A673 (cell line): Measurements from ENCODE around the gene CTNNA3. TPM values are rescaled to one million over a fixed set of nuclear protein-coding genes. Genes with fewer than 3 reads are reported as not detected.

Experiments used
- BruUV-seq: library from RNA; stranded (reverse); fragments of 400-500 nt; replicated peaks from 2 replicates; lab custom pipeline; 2021; lab: Mats Ljungman, UMichigan
- CTCF ChIA-PET: fragments of 300-600 bp; sonication (Branson Sonifier 250); formaldehyde crosslinking; loops from one replicate; lab custom pipeline; 2022; ENCODE audit warnings: antibody characterized with exemption; lab: Charles Lee
- POLR2A ChIA-PET: fragments of 300-600 bp; sonication (Branson Sonifier 250); formaldehyde crosslinking; loops from one replicate; lab custom pipeline; 2022; ENCODE audit warnings: antibody characterized with exemption; ENCODE audit not compliant: low non-redundant PET; lab: Charles Lee
- DNase-seq: peaks from one replicate; pipeline ENCODE4 v3.0.0-alpha.2; 2015; ENCODE audit warnings: low spot score
- H3K27ac ChIP-seq: fragments of 200-600 bp; sonication (generic); 2 replicates; pipeline ENCODE4 v1.5.1; 2016; ENCODE audit warnings: mixed run types, low read depth, mild to moderate bottlenecking, mixed read lengths, antibody characterized with exemption, low read length; ENCODE audit not compliant: poor library complexity, severe bottlenecking
- H3K27me3 ChIP-seq: fragments of 200-600 bp; sonication (generic); replicated peaks from 2 replicates; pipeline ENCODE4 v1.6.1; 2017; ENCODE audit warnings: mixed run types, low read depth, mild to moderate bottlenecking, mixed read lengths, antibody characterized with exemption, low read length; ENCODE audit not compliant: insufficient read depth, poor library complexity
- H3K36me3 ChIP-seq: fragments of 200-600 bp; sonication (generic); 2 replicates; pipeline ENCODE4 v1.6.1; 2016; ENCODE audit warnings: mixed run types, mild to moderate bottlenecking, mixed read lengths, antibody characterized with exemption, low read length; ENCODE audit not compliant: insufficient read depth, poor library complexity, severe bottlenecking
- H3K4me1 ChIP-seq: fragments of 200-600 bp; sonication (generic); 2 replicates; pipeline ENCODE4 v1.6.1; 2017; ENCODE audit warnings: mixed run types, mild to moderate bottlenecking, mixed read lengths, antibody characterized with exemption, low read length; ENCODE audit not compliant: insufficient read depth, poor library complexity, severe bottlenecking
- H3K4me3 ChIP-seq: fragments of 200-600 bp; sonication (generic); 2 replicates; pipeline ENCODE4 v1.5.1; 2016; ENCODE audit warnings: low read depth, mixed run types, mild to moderate bottlenecking, mixed read lengths, low read length; ENCODE audit not compliant: poor library complexity, severe bottlenecking
- H3K9me3 ChIP-seq: fragments of 200-600 bp; sonication (generic); 2 replicates; pipeline ENCODE4 v1.6.1; 2016; ENCODE audit warnings: mixed run types, low read depth, mild to moderate bottlenecking, mixed read lengths, antibody characterized with exemption, low read length; ENCODE audit not compliant: poor library complexity, severe bottlenecking
- EZH2 ChIP-seq: fragments of 200-600 bp; sonication (generic); IDR thresholded peaks from 2 replicates; pipeline ENCODE4 v1.6.1; 2017; ENCODE audit warnings: borderline replicate concordance, low read depth, mild to moderate bottlenecking, mixed read lengths, antibody characterized with exemption, low read length; ENCODE audit not compliant: poor library complexity, severe bottlenecking
- intact Hi-C: fragments of 100-400 bp; cut with micrococcal nuclease; formaldehyde crosslinking; loops from one replicate; pipeline ENCODE4 v1.10.0; 2022; ENCODE audit not compliant: unreplicated experiment
- total RNA-seq: library from RNA; stranded (reverse); gene quantifications from 2 replicates; pipeline ENCODE4 v1.2.3, GENCODE V29; 2021
- TF ChIP-seq, protein P1 (sequence below): fragments of 300-800, 200-600 bp; sonication (generic); conservative IDR thresholded peaks from 2 replicates; pipeline ENCODE4 v1.5.1; 2017; ENCODE audit warnings: low read depth, mild to moderate bottlenecking, antibody characterized with exemption, low read length, moderate library complexity, mixed read lengths

Gene CTNNA3
- total RNA-seq, 1 experiment from 2014 or later: not detected

GRCh38 chr10:66204838-66205237 lies 1491.2 kb downstream of the CTNNA3 start:
- Histone ChIP-seq H3K27ac (no peak overlapping the region), H3K36me3 (no peaks in the 10 kb centered on the region), H3K9me3 (no peaks in the 10 kb centered on the region), H3K4me3 (no peak overlapping the region), H3K27me3 (peaks cover 20% of the 10 kb centered on the region), H3K4me1 (no peaks in the 10 kb centered on the region)
- intact Hi-C loops: no loop called here
- no peak for TF ChIP-seq EZH2
- TF ChIP-seq, protein P1, sequence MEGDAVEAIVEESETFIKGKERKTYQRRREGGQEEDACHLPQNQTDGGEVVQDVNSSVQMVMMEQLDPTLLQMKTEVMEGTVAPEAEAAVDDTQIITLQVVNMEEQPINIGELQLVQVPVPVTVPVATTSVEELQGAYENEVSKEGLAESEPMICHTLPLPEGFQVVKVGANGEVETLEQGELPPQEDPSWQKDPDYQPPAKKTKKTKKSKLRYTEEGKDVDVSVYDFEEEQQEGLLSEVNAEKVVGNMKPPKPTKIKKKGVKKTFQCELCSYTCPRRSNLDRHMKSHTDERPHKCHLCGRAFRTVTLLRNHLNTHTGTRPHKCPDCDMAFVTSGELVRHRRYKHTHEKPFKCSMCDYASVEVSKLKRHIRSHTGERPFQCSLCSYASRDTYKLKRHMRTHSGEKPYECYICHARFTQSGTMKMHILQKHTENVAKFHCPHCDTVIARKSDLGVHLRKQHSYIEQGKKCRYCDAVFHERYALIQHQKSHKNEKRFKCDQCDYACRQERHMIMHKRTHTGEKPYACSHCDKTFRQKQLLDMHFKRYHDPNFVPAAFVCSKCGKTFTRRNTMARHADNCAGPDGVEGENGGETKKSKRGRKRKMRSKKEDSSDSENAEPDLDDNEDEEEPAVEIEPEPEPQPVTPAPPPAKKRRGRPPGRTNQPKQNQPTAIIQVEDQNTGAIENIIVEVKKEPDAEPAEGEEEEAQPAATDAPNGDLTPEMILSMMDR: no peak
- POLR2A ChIA-PET: no interaction called here
- DNase-seq: no peak
- CTCF ChIA-PET: no interaction called here
- BruUV-seq: no TSS peak

GRCh38 chr10:66202101-66202500 lies 1493.9 kb downstream of the CTNNA3 start:
- CTCF ChIA-PET: no interaction called here
- POLR2A ChIA-PET: no interaction called here
- Histone ChIP-seq H3K4me3 (no peak overlapping the region), H3K9me3 (no peaks in the 10 kb centered on the region), H3K36me3 (no peaks in the 10 kb centered on the region), H3K27ac (no peak overlapping the region), H3K4me1 (no peaks in the 10 kb centered on the region), H3K27me3 (peaks cover 20% of the 10 kb centered on the region)
- no peak for DNase-seq
- intact Hi-C loops: no loop called here
- no TSS peak for BruUV-seq
- no peak for TF ChIP-seq EZH2
- TF ChIP-seq, protein P1: no peak

DNA sequence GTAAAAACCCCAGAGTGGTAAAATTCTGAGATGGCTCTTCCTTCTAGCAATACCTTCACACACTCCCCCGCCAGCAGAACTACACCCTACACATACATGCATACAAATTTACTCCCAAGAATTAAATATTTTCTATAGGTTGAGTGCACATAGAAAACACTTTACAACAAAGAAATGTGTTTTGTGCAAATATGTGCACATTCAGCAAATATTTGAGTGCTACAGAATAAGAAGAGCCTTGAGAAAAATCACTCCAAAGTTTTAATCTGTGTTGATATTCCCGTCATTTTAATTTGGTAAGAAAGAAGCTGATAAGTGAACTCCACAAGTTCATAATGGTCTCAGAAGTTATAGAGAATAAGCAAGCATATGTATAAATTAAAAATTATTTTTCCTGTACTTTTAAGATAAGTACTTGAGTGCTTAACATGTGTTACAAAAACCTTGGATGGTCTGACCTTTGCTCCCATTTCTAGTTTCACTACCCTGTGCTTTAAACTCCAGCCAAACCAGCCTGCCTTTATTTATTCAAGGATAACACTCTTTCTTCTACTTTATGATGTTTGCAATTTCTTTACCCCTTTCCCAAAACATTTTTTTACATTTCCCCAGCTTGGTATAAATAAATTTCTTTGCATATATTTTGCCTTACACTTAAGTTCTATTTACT lies 1503.7 kb downstream of the CTNNA3 start:
- no peak for DNase-seq
- intact Hi-C loops: no loop called here
- POLR2A ChIA-PET: no interaction called here
- Histone ChIP-seq H3K27ac (no peak overlapping the region), H3K27me3 (no peaks in the 10 kb centered on the region), H3K4me1 (no peaks in the 10 kb centered on the region), H3K4me3 (no peak overlapping the region), H3K9me3 (no peaks in the 10 kb centered on the region), H3K36me3 (no peaks in the 10 kb centered on the region)
- CTCF ChIA-PET: no interaction called here
- BruUV-seq: no TSS peak
- no peak for TF ChIP-seq EZH2

- intact Hi-C loops: no loop called here
Observed at GRCh38 chr10:66190413-66190812, 1505.6 kb downstream of the CTNNA3 start.

More at GRCh38 chr10:66190413-66190812, 1505.6 kb downstream of the CTNNA3 start:
- no peaks in the 10 kb centered on the region for H3K9me3 ChIP-seq
- no peak for TF ChIP-seq EZH2
- TF ChIP-seq, protein P1: no peak
- H3K36me3 ChIP-seq: no peaks in the 10 kb centered on the region
- H3K4me3 ChIP-seq: no peak overlapping the region
- POLR2A ChIA-PET: no interaction called here
- DNase-seq: no peak
- H3K27me3 ChIP-seq: no peaks in the 10 kb centered on the region
- CTCF ChIA-PET: no interaction called here
- no peak overlapping the region for H3K27ac ChIP-seq
- no peaks in the 10 kb centered on the region for H3K4me1 ChIP-seq
- BruUV-seq: no TSS peak
